GM23338 (cell line): ENCODE measurements around the gene LDLRAD3. TPM values are rescaled to one million over a fixed set of nuclear protein-coding genes. Genes with fewer than 3 reads are reported as not detected.

Experiments
- ATAC-seq: fragments of 200-7000 bp; cut with Tn5 transposase; 3 replicates; pipeline ENCODE4 v1.9.1; 2020
- DNase-seq: peaks from one replicate; pipeline ENCODE4 v3.0.0-alpha.2; 2015; ENCODE audit warnings: low spot score
- H2AFZ ChIP-seq: fragments of 200-600 bp; sonication (generic); 2 replicates; pipeline ENCODE4 v1.8.0; 2016; ENCODE audit warnings: antibody characterized with exemption, mild to moderate bottlenecking, moderate library complexity
- H3F3A ChIP-seq: fragments of 200-600 bp; sonication (generic); replicated peaks from 2 replicates; pipeline ENCODE4 v1.8.0; 2017; ENCODE audit warnings: antibody characterized with exemption, mixed run types, low read depth
- H3K27ac ChIP-seq: fragments of 200-600 bp; sonication (generic); 2 replicates; pipeline ENCODE4 v1.6.1; 2016; ENCODE audit warnings: low read depth
- H3K27me3 ChIP-seq: fragments of 200-600 bp; sonication (generic); 2 replicates; pipeline ENCODE4 v1.8.0; 2016; ENCODE audit warnings: mild to moderate bottlenecking, mixed run types, moderate library complexity; ENCODE audit not compliant: insufficient read depth
- H3K36me3 ChIP-seq: fragments of 200-600 bp; sonication (generic); 2 replicates; pipeline ENCODE4 v1.8.0; 2016; ENCODE audit warnings: mild to moderate bottlenecking; ENCODE audit not compliant: insufficient read depth
- H3K4me1 ChIP-seq: fragments of 200-600 bp; sonication (generic); 2 replicates; pipeline ENCODE4 v1.8.0; 2016; ENCODE audit warnings: mild to moderate bottlenecking, moderate library complexity; ENCODE audit not compliant: insufficient read depth
- H3K4me2 ChIP-seq: fragments of 200-600 bp; sonication (generic); 2 replicates; pipeline ENCODE4 v1.7.1; 2017; ENCODE audit warnings: mixed run types
- H3K4me3 ChIP-seq: fragments of 200-600 bp; sonication (generic); 2 replicates; pipeline ENCODE4 v1.6.1; 2016; ENCODE audit warnings: mixed run types
- H3K79me2 ChIP-seq: fragments of 200-600 bp; sonication (generic); replicated peaks from 2 replicates; pipeline ENCODE4 v1.8.0; 2017; ENCODE audit warnings: mild to moderate bottlenecking; ENCODE audit not compliant: insufficient read depth
- H3K9me2 ChIP-seq: fragments of 200-600 bp; sonication (generic); 2 replicates; pipeline ENCODE4 v1.8.0; 2017; ENCODE audit not compliant: insufficient read depth
- H4K20me1 ChIP-seq: fragments of 200-600 bp; sonication (generic); replicated peaks from 2 replicates; pipeline ENCODE4 v1.8.0; 2017; ENCODE audit warnings: mild to moderate bottlenecking; ENCODE audit not compliant: insufficient read depth
- H3K27ac Mint-ChIP-seq: 2 replicates; pipeline ENCODE4 v1.8.0; 2020; ENCODE audit warnings: inconsistent platforms, mild to moderate bottlenecking, moderate library complexity, mixed read lengths
- H3K27me3 Mint-ChIP-seq: 3 replicates; pipeline ENCODE4 v1.8.0; 2022; ENCODE audit warnings: low read depth, mild to moderate bottlenecking, moderate library complexity, mixed read lengths, inconsistent platforms; ENCODE audit not compliant: insufficient read depth, poor library complexity
- H3K36me3 Mint-ChIP-seq: 3 replicates; pipeline ENCODE4 v1.8.0; 2021; ENCODE audit warnings: low read depth, mild to moderate bottlenecking, inconsistent platforms, moderate library complexity, mixed read lengths
- H3K4me1 Mint-ChIP-seq: 3 replicates; pipeline ENCODE4 v1.8.0; 2020; ENCODE audit warnings: mild to moderate bottlenecking, inconsistent platforms, mixed read lengths
- H3K4me3 Mint-ChIP-seq: 3 replicates; pipeline ENCODE4 v1.8.0; 2021; ENCODE audit warnings: moderate library complexity, mild to moderate bottlenecking, inconsistent platforms, mixed read lengths
- H3K9me3 Mint-ChIP-seq: 3 replicates; pipeline ENCODE4 v1.8.0; 2020; ENCODE audit warnings: moderate library complexity, mild to moderate bottlenecking, inconsistent platforms, mixed read lengths
- CREB1 ChIP-seq: fragments of 250-450 bp; sonication (Bioruptor Pico); IDR thresholded peaks from 2 replicates; pipeline ENCODE4 v1.5.0; 2020; ENCODE audit warnings: low read depth, mild to moderate bottlenecking, moderate library complexity
- CTCF ChIP-seq, 2 experiments: fragments of 200-600 bp in 1 of 2; sonication (generic) in 1 of 2; conservative IDR thresholded peaks; 2 replicates each; pipeline versions ENCODE4 v1.5.1 to v1.6.1; 2016 to 2017; ENCODE audit warnings: antibody characterized with exemption in 2 of 2, low read depth in 2 of 2, mild to moderate bottlenecking in 2 of 2, moderate library complexity in 1 of 2
- EZH2 ChIP-seq: fragments of 200-600 bp; sonication (generic); IDR thresholded peaks from one replicate; pipeline ENCODE4 v1.8.0; 2017; ENCODE audit warnings: antibody characterized with exemption, mild to moderate bottlenecking, low read depth; ENCODE audit not compliant: unreplicated experiment
- EZH2phosphoT487 ChIP-seq: fragments of 200-600 bp; sonication (generic); IDR thresholded peaks from one replicate; pipeline ENCODE4 v1.8.1; 2018; ENCODE audit warnings: antibody characterized with exemption; ENCODE audit not compliant: unreplicated experiment
- JUNB ChIP-seq: IDR thresholded peaks from one replicate; pipeline ENCODE4 v1.6.1; 2016; ENCODE audit warnings: antibody characterized with exemption; ENCODE audit not compliant: unreplicated experiment
- REST ChIP-seq: IDR thresholded peaks from one replicate; pipeline ENCODE4 v1.6.1; 2018; ENCODE audit warnings: antibody characterized with exemption; ENCODE audit not compliant: unreplicated experiment
- STAT1 ChIP-seq: IDR thresholded peaks from one replicate; pipeline ENCODE4 v1.6.1; 2016; ENCODE audit warnings: antibody characterized with exemption; ENCODE audit not compliant: unreplicated experiment
- ZNF114 ChIP-seq: fragments of 250-450 bp; sonication (Bioruptor Pico); IDR thresholded peaks from 2 replicates; pipeline ENCODE4 v1.5.0; 2020; ENCODE audit warnings: mild to moderate bottlenecking, moderate library complexity
- polyA plus RNA-seq: library from polyadenylated mRNA; unstranded; fragments of >200 nt; fragmentation: Nextera tagmentation; extraction: Ambion mirVana; gene quantifications from 2 replicates; pipeline ENCODE4 v1.2.1, GENCODE V29; 2016
- total RNA-seq: library from RNA; depleted of rRNA; stranded (reverse); fragments of >200 nt; shearing (Covaris generic); gene quantifications from 2 replicates; pipeline ENCODE4 v1.2.3, GENCODE V29; 2014

Gene LDLRAD3
- total and polyA plus RNA-seq, 2 experiments from 2014 or later = 8.5 to 19.4 TPM

GRCh38 chr11:35990816-35991215 lies 47.0 kb downstream of the LDLRAD3 start (continued):
- TF ChIP-seq REST = no peak
- no peak for TF ChIP-seq STAT1
- no peak for TF ChIP-seq EZH2phosphoT487
- no peak for TF ChIP-seq CTCF (conservative IDR thresholded peaks at IDR 0.05; ENCODE audit: low read depth in 2 of 2)
- no peak for TF ChIP-seq EZH2
- no peak for TF ChIP-seq JUNB
- no peak for TF ChIP-seq ZNF114 (CRISPR knock-in tag)

- Mint-ChIP-seq H3K4me3 (no peak overlapping the region), H3K9me3 (peaks cover 15% of the 10 kb centered on the region), H3K4me1 (peaks cover 26% of the 10 kb centered on the region; the same call in 2 of the 3 replicates), H3K27me3 (no peaks in the 10 kb centered on the region), H3K36me3 (peaks cover 23% of the 10 kb centered on the region), H3K27ac (no peak overlapping the region; the same call in 1 of the 2 replicates)
- Histone ChIP-seq H4K20me1 (0 out of 2 replicates have a peak, but pooled peaks cover under 1% of the 10 kb centered on the region), H3K4me1 (peaks cover 12% of the 10 kb centered on the region; the same call in 1 of the 2 replicates), H3K27me3 (no peaks in the 10 kb centered on the region), H3K79me2 (peaks cover 96% of the 10 kb centered on the region), H3K4me2 (no peak overlapping the region), H3K9me2 (peaks cover 9% of the 10 kb centered on the region; the same call in 1 of the 2 replicates), H3K4me3 (no peak overlapping the region), H3K36me3 (no peaks in the 10 kb centered on the region), H2AFZ (no peak overlapping the region), H3F3A (no peaks in the 10 kb centered on the region), H3K27ac (no peak overlapping the region)
- ATAC-seq (no peak), DNase-seq (no peak)
- TF ChIP-seq CREB1 (CRISPR knock-in tag) (no peak), REST (no peak)
Observed at GRCh38 chr11:35992548-35992947, 48.7 kb downstream of the LDLRAD3 start.
